Upper lobe of right lung (tissue), 1 donor: Measurements from ENCODE around the gene ARMC3. TPM values are rescaled to one million over a fixed set of nuclear protein-coding genes. Genes with fewer than 3 reads are reported as not detected.

Experiments
- ATAC-seq: fragments of 200-7000 bp; cut with Tn5 transposase; one replicate; pipeline ENCODE4 v1.9.1; 2020; ENCODE audit warnings: mild to moderate bottlenecking, moderate library complexity
- DNase-seq: peaks from one replicate; pipeline ENCODE4 v3.0.0-alpha.2; 2020
- H3K27ac ChIP-seq: fragments of 200-600 bp; one replicate; pipeline ENCODE4 v1.8.0; 2022
- H3K27me3 ChIP-seq: fragments of 200-600 bp; one replicate; pipeline ENCODE4 v1.8.0; 2022; ENCODE audit warnings: mild to moderate bottlenecking
- H3K36me3 ChIP-seq: fragments of 200-600 bp; one replicate; pipeline ENCODE4 v1.8.0; 2022
- H3K4me1 ChIP-seq: fragments of 200-600 bp; one replicate; pipeline ENCODE4 v1.8.0; 2022
- H3K4me3 ChIP-seq: fragments of 200-600 bp; one replicate; pipeline ENCODE4 v1.8.0; 2022; ENCODE audit warnings: mild to moderate bottlenecking
- H3K9me3 ChIP-seq: fragments of 200-600 bp; one replicate; pipeline ENCODE4 v1.8.0; 2022
- intact Hi-C: fragments of 100-400 bp; cut with DNase I; formaldehyde crosslinking; loops from one replicate; pipeline ENCODE4 v1.11.0; 2022
- total RNA-seq: library from RNA; stranded (reverse); fragmentation: NEBNext Ultra II Directional; extraction: Animal tissue kit (Norgen Biotek cat#: 25700); gene quantifications from one replicate; pipeline ENCODE4 v1.2.1, GENCODE V29; 2021
- TF ChIP-seq, protein P1 (sequence below): fragments of 200-600 bp; IDR thresholded peaks from one replicate; pipeline ENCODE4 v1.8.0; 2022; ENCODE audit warnings: antibody characterized with exemption
- donor health status: DM: no; HTN: yes; CAD: no; lungs with severe emphysema.

Gene ARMC3
- total RNA-seq, 1 donor from 2014 or later, result not detected

DNA sequence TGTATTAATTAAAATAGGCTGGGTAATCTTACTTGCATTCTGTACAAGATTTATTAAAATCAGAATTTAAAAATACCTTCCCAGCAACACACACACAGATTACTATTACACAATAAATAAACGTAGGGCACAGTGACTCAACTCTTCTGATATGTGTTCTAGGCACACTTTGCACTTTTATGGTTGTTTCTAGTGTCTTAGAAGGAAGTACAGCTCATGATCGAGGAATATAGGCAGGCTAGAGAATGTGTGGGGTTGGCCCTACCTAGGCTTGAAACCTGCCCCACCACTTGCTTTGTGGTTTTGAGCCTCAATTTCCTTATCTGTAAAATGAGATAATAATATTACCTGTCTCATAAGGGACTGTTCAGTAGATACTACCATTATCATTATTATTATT lies 30.5 kb downstream of the ARMC3 start:
- H3K4me3 ChIP-seq, result no peak overlapping the region
- no peak for ATAC-seq
- intact Hi-C loops, result no loop called here

DNA sequence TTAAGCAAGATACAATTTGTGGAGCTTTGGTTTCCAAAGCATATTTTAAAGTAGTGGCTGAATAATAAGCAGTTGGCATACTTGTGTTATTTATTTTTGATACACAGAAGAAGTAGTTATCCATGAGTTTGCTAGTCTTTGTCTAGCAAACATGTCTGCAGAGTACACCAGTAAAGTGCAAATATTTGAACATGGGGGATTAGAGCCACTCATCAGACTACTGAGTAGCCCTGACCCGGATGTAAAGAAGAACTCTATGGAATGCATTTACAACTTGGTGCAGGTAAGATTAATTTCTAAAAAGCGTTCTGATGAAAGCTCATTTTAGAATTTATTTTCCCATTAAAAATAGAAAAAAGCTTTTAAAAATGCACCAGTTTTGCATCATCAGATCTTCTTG lies 31.4 kb downstream of the ARMC3 start:
- Histone ChIP-seq H3K4me3 (no peak overlapping the region), H3K27me3 (no peaks in the 10 kb centered on the region), H3K36me3 (no peaks in the 10 kb centered on the region), H3K4me1 (no peaks in the 10 kb centered on the region), H3K9me3 (no peaks in the 10 kb centered on the region), H3K27ac (no peak overlapping the region)
- intact Hi-C loops, result no loop called here
- DNase-seq (no peak), ATAC-seq (no peak)
- TF ChIP-seq, protein P1, sequence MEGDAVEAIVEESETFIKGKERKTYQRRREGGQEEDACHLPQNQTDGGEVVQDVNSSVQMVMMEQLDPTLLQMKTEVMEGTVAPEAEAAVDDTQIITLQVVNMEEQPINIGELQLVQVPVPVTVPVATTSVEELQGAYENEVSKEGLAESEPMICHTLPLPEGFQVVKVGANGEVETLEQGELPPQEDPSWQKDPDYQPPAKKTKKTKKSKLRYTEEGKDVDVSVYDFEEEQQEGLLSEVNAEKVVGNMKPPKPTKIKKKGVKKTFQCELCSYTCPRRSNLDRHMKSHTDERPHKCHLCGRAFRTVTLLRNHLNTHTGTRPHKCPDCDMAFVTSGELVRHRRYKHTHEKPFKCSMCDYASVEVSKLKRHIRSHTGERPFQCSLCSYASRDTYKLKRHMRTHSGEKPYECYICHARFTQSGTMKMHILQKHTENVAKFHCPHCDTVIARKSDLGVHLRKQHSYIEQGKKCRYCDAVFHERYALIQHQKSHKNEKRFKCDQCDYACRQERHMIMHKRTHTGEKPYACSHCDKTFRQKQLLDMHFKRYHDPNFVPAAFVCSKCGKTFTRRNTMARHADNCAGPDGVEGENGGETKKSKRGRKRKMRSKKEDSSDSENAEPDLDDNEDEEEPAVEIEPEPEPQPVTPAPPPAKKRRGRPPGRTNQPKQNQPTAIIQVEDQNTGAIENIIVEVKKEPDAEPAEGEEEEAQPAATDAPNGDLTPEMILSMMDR, result no peak

More for the DNA sequence above, 30.5 kb downstream of the ARMC3 start:
- TF ChIP-seq, protein P1, result no peak
- no peak overlapping the region for H3K27ac ChIP-seq
- DNase-seq, result no peak
- no peaks in the 10 kb centered on the region for H3K9me3 ChIP-seq
- H3K27me3 ChIP-seq, result no peaks in the 10 kb centered on the region
- H3K4me1 ChIP-seq, result no peaks in the 10 kb centered on the region
- no peaks in the 10 kb centered on the region for H3K36me3 ChIP-seq

DNA sequence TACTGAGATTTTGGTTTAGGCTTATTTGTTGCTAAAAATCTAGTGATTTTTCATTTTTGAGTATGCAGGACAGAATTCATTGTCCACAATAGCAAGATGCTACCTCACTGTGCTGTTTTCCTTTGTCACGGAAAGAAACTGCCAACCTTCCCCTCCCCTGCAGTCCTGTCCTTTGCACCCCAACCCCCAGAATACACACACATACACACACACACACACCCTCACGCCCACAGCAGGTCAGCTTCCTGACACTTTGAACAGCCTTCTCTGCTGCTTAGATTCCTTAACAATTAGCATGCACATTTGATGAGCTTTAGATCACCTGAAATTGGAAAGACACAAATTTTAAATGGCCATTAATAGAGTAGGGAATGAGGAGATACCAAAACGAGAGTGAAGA lies 32.1 kb downstream of the ARMC3 start:
- no peaks in the 10 kb centered on the region for H3K27me3 ChIP-seq
- TF ChIP-seq, protein P1, result no peak
- intact Hi-C loops, result no loop called here

GRCh38 chr10:22962817-22963216 lies 35.0 kb downstream of the ARMC3 start:
- Histone ChIP-seq H3K27me3 (no peaks in the 10 kb centered on the region), H3K27ac (no peak overlapping the region), H3K4me3 (no peak overlapping the region), H3K36me3 (no peaks in the 10 kb centered on the region), H3K4me1 (no peaks in the 10 kb centered on the region), H3K9me3 (no peaks in the 10 kb centered on the region)
- intact Hi-C loops, result no loop called here
- TF ChIP-seq, protein P1, result no peak
- DNase-seq, result no peak
- ATAC-seq, result no peak

More for the DNA sequence above, 32.1 kb downstream of the ARMC3 start:
- no peak for ATAC-seq
- H3K4me1 ChIP-seq, result no peaks in the 10 kb centered on the region
- H3K9me3 ChIP-seq, result no peaks in the 10 kb centered on the region
- no peak overlapping the region for H3K4me3 ChIP-seq
- H3K36me3 ChIP-seq, result no peaks in the 10 kb centered on the region
- no peak overlapping the region for H3K27ac ChIP-seq
- DNase-seq, result no peak

DNA sequence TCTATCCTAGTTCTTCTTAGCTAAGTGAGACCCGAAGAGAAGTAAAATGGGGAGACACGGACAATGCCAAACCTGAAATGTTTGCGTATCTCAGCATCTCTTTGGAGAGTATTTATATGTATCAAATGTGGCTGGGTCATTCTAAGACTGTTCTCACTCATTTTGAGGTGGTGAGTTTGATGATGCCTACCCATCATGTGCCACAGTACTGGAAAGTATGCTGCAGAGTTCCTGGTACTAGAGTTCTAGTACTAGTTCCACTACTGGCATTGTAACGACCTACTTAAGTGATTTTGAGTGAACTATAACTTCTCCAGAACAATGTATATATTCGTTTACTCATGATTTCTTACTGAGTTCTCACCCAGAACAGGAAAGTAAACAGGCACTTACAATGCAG lies 41.9 kb downstream of the ARMC3 start:
- intact Hi-C loops, result no loop called here
- Histone ChIP-seq H3K36me3 (no peaks in the 10 kb centered on the region), H3K4me3 (no peak overlapping the region), H3K27ac (no peak overlapping the region), H3K9me3 (no peaks in the 10 kb centered on the region), H3K4me1 (no peaks in the 10 kb centered on the region), H3K27me3 (no peaks in the 10 kb centered on the region)
- ATAC-seq (no peak), DNase-seq (no peak)
- TF ChIP-seq, protein P1, result no peak

GRCh38 chr10:22976534-22976933 lies 48.7 kb downstream of the ARMC3 start:
- ATAC-seq, result no peak
- Histone ChIP-seq H3K27ac (no peak overlapping the region), H3K36me3 (no peaks in the 10 kb centered on the region), H3K9me3 (no peaks in the 10 kb centered on the region), H3K4me1 (no peaks in the 10 kb centered on the region), H3K27me3 (no peaks in the 10 kb centered on the region), H3K4me3 (no peak overlapping the region)
- DNase-seq, result no peak
- TF ChIP-seq, protein P1, result no peak
- intact Hi-C loops, result no loop called here
